PC-3 (cell line): Measurements from ENCODE around the gene PIPOX. TPM values are rescaled to one million over a fixed set of nuclear protein-coding genes. Genes with fewer than 3 reads are reported as not detected.

Experiments
- ATAC-seq: fragments of 200-7000 bp; cut with Tn5 transposase; 2 replicates; pipeline ENCODE4 v1.9.1; 2020; ENCODE audit warnings: mild to moderate bottlenecking, moderate library complexity
- BruUV-seq: library from RNA; stranded (reverse); fragments of 400-500 nt; replicated peaks from 2 replicates; lab custom pipeline; 2021; lab: Mats Ljungman, UMichigan
- CTCF ChIA-PET: fragments of 300-600 bp; sonication (Branson Sonifier 250); formaldehyde crosslinking; loops from one replicate; lab custom pipeline; 2022; ENCODE audit warnings: antibody characterized with exemption; lab: Charles Lee
- POLR2A ChIA-PET: fragments of 300-600 bp; sonication (Branson Sonifier 250); formaldehyde crosslinking; loops from one replicate; lab custom pipeline; 2022; ENCODE audit warnings: antibody characterized with exemption; ENCODE audit not compliant: unreplicated experiment; lab: Charles Lee
- DNase-seq: peaks from one replicate; pipeline ENCODE4 v3.0.0-alpha.2; 2015
- H2AFZ ChIP-seq: fragments of 300-600 bp; sonication (generic); 2 replicates; pipeline ENCODE4 v1.6.0; 2016; ENCODE audit warnings: antibody characterized with exemption, low read length
- H3F3A ChIP-seq: fragments of 300-600 bp; sonication (generic); one replicate; pipeline ENCODE4 v1.6.0; 2017; ENCODE audit warnings: antibody characterized with exemption, low read length, control low read depth, mild to moderate bottlenecking; ENCODE audit not compliant: unreplicated experiment
- H3K27ac ChIP-seq: fragments of 300-600 bp; sonication (generic); 2 replicates; pipeline ENCODE4 v1.5.1; 2016; ENCODE audit warnings: mild to moderate bottlenecking, low read length
- H3K27me3 ChIP-seq: fragments of 300-600 bp; sonication (generic); 2 replicates; pipeline ENCODE4 v1.6.1; 2016; ENCODE audit warnings: low read length, mixed read lengths
- H3K36me3 ChIP-seq: fragments of 300-600 bp; sonication (generic); 2 replicates; pipeline ENCODE4 v1.6.1; 2016; ENCODE audit warnings: low read depth, mixed run types, low read length, mixed read lengths
- H3K4me1 ChIP-seq: fragments of 300-600 bp; sonication (generic); 2 replicates; pipeline ENCODE4 v1.5.1; 2016; ENCODE audit warnings: low read length; ENCODE audit not compliant: insufficient read depth
- H3K4me2 ChIP-seq: fragments of 300-600 bp; sonication (generic); 2 replicates; pipeline ENCODE4 v1.6.0; 2016; ENCODE audit warnings: low read length
- H3K4me3 ChIP-seq: fragments of 300-600 bp; sonication (generic); 2 replicates; pipeline ENCODE4 v1.5.1; 2016; ENCODE audit warnings: mild to moderate bottlenecking, low read length, mixed read lengths
- H3K79me2 ChIP-seq: fragments of 300-600 bp; sonication (generic); 2 replicates; pipeline ENCODE4 v1.6.1; 2017; ENCODE audit warnings: low read length, mixed read lengths
- H3K9ac ChIP-seq: fragments of 300-600 bp; sonication (generic); 2 replicates; pipeline ENCODE4 v1.6.0; 2016; ENCODE audit warnings: mild to moderate bottlenecking, low read length
- H3K9me2 ChIP-seq: fragments of 300-600 bp; sonication (generic); replicated peaks from 2 replicates; pipeline ENCODE4 v1.6.1; 2016; ENCODE audit warnings: mixed run types, low read length, mixed read lengths
- H3K9me3 ChIP-seq: fragments of 300-600 bp; sonication (generic); 2 replicates; pipeline ENCODE4 v1.6.1; 2016; ENCODE audit warnings: low read length, mixed read lengths
- H4K20me1 ChIP-seq: fragments of 300-600 bp; sonication (generic); 2 replicates; pipeline ENCODE4 v1.6.1; 2016; ENCODE audit warnings: low read length, mixed read lengths
- EZH2 ChIP-seq: fragments of 300-600 bp; sonication (generic); IDR thresholded peaks from one replicate; pipeline ENCODE4 v1.6.1; 2017; ENCODE audit warnings: antibody characterized with exemption, mild to moderate bottlenecking, low read length; ENCODE audit not compliant: unreplicated experiment
- EZH2phosphoT487 ChIP-seq: fragments of 300-600 bp; sonication (generic); IDR thresholded peaks from 2 replicates; pipeline ENCODE4 v1.6.1; 2018; ENCODE audit warnings: mild to moderate bottlenecking, antibody characterized with exemption, low read length, borderline replicate concordance
- intact Hi-C: fragments of 100-400 bp; cut with micrococcal nuclease; formaldehyde crosslinking; loops from 2 replicates; pipeline ENCODE4 v1.9.0; 2023
- total RNA-seq: library from RNA; depleted of rRNA; stranded (reverse); fragments of >200 nt; gene quantifications from 2 replicates; pipeline ENCODE4 v1.2.3, GENCODE V29; 2014
- TF ChIP-seq, protein P1 (sequence below): fragments of 300-600 bp; sonication (generic); conservative IDR thresholded peaks from 2 replicates; pipeline ENCODE4 v1.5.1; 2017; ENCODE audit warnings: antibody characterized with exemption, low read depth, mild to moderate bottlenecking, low read length

Gene PIPOX
- total RNA-seq, 1 experiment from 2014 or later, result 0.87 TPM

DNA sequence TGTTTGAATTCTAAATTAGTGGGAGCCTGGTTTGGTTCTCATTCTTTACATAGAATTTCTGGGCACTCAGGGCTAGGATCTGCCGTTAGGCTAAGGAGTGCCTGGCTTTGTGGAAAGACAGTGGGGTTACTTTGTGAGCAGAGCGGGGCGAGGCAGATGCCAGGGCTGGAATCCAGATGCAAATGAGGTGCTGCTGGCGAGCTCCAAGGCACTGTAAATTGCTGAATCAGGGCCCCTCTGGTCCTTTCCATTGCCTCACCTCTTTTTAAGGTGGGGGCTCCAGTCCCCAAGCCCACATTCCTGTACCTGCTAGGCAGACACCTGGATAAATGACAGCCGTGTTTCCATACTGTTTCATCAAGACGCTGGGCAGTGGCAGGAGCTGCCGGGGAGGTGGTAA, 33.8 kb downstream of the PIPOX start:
- POLR2A ChIA-PET, result no interaction called here

DNA sequence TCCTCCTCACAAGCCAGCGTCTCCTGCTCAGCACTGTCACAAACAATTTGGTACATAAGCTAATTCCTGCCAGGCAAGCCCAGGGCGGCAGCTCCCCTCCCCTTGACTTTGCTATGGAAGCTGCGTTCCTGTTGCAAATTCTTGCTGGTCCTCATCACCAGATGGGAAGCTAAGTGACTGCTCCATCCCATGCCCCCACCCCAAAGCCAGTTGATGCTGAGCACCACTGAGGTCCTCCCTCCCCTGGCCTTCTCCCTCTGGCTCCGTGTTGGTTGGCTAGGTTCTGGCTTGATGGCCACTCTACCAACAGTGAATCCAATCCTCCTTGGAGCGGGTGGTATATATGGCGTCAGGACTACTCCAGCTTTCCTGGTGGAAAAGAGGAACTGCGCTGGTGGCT, 34.4 kb downstream of the PIPOX start:
- H3K36me3 ChIP-seq, result no peaks in the 10 kb centered on the region
- H3K9ac ChIP-seq, result no peak overlapping the region
- H3K9me3 ChIP-seq, result no peaks in the 10 kb centered on the region
- no peak overlapping the region for H3K4me2 ChIP-seq
- no peaks in the 10 kb centered on the region for H4K20me1 ChIP-seq
- H3K27ac ChIP-seq, result no peak overlapping the region
- no peaks in the 10 kb centered on the region for H3K79me2 ChIP-seq
- ATAC-seq (no peak), DNase-seq (no peak)
- CTCF ChIA-PET, result no interaction called here
- no peak overlapping the region for H2AFZ ChIP-seq
- POLR2A ChIA-PET, result no interaction called here
- no peak overlapping the region for H3K4me3 ChIP-seq
- TF ChIP-seq EZH2phosphoT487 (no peak), EZH2 (no peak)
- TF ChIP-seq, protein P1, sequence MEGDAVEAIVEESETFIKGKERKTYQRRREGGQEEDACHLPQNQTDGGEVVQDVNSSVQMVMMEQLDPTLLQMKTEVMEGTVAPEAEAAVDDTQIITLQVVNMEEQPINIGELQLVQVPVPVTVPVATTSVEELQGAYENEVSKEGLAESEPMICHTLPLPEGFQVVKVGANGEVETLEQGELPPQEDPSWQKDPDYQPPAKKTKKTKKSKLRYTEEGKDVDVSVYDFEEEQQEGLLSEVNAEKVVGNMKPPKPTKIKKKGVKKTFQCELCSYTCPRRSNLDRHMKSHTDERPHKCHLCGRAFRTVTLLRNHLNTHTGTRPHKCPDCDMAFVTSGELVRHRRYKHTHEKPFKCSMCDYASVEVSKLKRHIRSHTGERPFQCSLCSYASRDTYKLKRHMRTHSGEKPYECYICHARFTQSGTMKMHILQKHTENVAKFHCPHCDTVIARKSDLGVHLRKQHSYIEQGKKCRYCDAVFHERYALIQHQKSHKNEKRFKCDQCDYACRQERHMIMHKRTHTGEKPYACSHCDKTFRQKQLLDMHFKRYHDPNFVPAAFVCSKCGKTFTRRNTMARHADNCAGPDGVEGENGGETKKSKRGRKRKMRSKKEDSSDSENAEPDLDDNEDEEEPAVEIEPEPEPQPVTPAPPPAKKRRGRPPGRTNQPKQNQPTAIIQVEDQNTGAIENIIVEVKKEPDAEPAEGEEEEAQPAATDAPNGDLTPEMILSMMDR, result no peak
- intact Hi-C loops, result no loop called here
- H3K27me3 ChIP-seq, result no peaks in the 10 kb centered on the region
- no peaks in the 10 kb centered on the region for H3F3A ChIP-seq
- H3K9me2 ChIP-seq, result no peaks in the 10 kb centered on the region
- 0 out of 2 replicates have a peak, but pooled peaks cover 5% of the 10 kb centered on the region for H3K4me1 ChIP-seq
- BruUV-seq, result no TSS peak

More for the DNA sequence above, 33.8 kb downstream of the PIPOX start:
- no peaks in the 10 kb centered on the region for H4K20me1 ChIP-seq
- no peaks in the 10 kb centered on the region for H3K36me3 ChIP-seq
- no peak overlapping the region for H3K4me2 ChIP-seq
- no peaks in the 10 kb centered on the region for H3K27me3 ChIP-seq
- CTCF ChIA-PET, result no interaction called here
- H3K9me3 ChIP-seq, result no peaks in the 10 kb centered on the region
- BruUV-seq, result no TSS peak
- no peak overlapping the region for H3K27ac ChIP-seq
- H3K4me1 ChIP-seq, result 0 out of 2 replicates have a peak, but pooled peaks cover 5% of the 10 kb centered on the region
- no peaks in the 10 kb centered on the region for H3K9me2 ChIP-seq
- no peak overlapping the region for H3K9ac ChIP-seq
- no peak for DNase-seq
- TF ChIP-seq EZH2phosphoT487, result no peak
- TF ChIP-seq, protein P1, result no peak
- TF ChIP-seq EZH2, result no peak
- no peak overlapping the region for H2AFZ ChIP-seq
- no peak overlapping the region for H3K4me3 ChIP-seq
- H3F3A ChIP-seq, result no peaks in the 10 kb centered on the region
- no peaks in the 10 kb centered on the region for H3K79me2 ChIP-seq
- ATAC-seq, result no peak
- intact Hi-C loops, result no loop called here

DNA sequence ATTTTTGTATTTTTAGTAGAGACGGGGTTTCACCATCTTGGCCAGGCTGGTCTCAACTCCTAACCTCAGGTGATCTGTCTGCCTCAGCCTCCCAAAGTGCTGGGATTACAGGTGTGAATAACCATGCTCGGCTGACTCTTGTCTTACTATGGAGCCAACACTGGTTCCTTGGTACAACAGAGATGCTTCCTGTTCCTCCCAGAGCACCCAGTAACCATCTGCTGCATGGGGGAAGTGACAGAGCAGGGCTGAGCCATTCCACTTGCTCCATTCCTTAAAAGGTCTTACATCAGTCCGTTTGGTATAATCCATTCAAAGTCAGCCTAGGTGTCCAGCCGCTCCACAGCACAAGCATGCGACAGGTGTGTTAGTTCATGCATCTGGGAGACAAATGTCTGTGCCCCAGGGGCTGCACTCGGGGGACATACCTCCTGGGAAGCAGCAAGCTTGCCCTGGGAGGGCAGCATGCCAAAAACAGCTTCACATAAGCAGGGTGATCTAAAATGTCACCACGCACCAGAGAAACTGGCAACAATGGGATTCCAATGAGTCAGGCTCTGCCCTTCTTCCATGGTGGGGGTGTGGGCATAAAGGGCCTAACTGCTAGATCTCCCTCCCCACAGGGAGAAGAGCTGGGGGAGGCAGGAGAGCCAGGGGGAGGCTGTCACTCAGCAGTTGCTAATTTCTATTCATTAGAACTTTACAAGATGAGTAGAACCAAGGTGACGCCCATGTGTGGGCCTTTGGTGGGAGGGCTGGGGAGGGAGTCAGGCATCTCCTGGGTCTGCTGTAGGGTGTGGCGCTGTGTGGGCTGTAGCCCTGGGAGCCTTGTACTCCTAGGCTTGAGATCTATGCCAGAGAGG, 35.5 kb downstream of the PIPOX start:
- no peaks in the 10 kb centered on the region for H3K36me3 ChIP-seq
- no TSS peak for BruUV-seq

More for the DNA sequence above, 35.5 kb downstream of the PIPOX start:
- Histone ChIP-seq H3K9me3 (no peaks in the 10 kb centered on the region), H2AFZ (no peak overlapping the region), H3K4me3 (no peak overlapping the region), H3K9me2 (no peaks in the 10 kb centered on the region), H3F3A (no peaks in the 10 kb centered on the region), H3K79me2 (no peaks in the 10 kb centered on the region), H3K9ac (no peak overlapping the region), H3K27ac (no peak overlapping the region), H3K27me3 (no peaks in the 10 kb centered on the region), H3K4me2 (no peak overlapping the region), H4K20me1 (no peaks in the 10 kb centered on the region), H3K4me1 (0 out of 2 replicates have a peak, but pooled peaks cover 5% of the 10 kb centered on the region)
- ATAC-seq (peak; percentile 15; the same call in 1 of the 2 replicates), DNase-seq (peak; percentile 38)
- POLR2A ChIA-PET, result no interaction called here
- TF ChIP-seq, protein P1, result no peak
- TF ChIP-seq EZH2 (no peak), EZH2phosphoT487 (no peak)
- intact Hi-C loops, result no loop called here
- CTCF ChIA-PET, result interaction anchor here (1.0 kb wide), 1 partner anchor 113 kb away, joined by 3 read pairs; no protein-coding TSS in a partner anchor
